Measurements from ENCODE around the gene MYOCD.

Gene MYOCD

DNA sequence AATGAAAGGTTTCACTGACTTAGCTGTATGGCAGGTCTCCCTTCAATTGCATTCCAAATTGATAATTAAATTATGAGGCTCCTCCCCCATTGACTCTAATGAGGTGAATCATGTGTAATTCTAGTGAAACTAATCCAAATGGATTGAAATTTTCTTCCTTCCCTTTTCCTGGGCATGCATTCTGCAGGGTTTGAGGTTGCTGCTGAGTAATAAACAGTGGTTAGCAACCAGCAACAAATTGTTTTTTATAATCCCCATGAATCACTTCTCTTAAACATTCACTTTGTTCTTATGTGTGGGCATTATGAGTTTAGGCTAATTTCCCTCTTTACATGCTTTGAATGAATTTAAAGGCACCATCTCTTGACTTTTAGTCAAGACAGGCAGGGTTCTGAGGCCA is 43.4 kb downstream of the MYOCD start:
- DNase-seq (ENCODE audit: low spot score), result no peak

DNA sequence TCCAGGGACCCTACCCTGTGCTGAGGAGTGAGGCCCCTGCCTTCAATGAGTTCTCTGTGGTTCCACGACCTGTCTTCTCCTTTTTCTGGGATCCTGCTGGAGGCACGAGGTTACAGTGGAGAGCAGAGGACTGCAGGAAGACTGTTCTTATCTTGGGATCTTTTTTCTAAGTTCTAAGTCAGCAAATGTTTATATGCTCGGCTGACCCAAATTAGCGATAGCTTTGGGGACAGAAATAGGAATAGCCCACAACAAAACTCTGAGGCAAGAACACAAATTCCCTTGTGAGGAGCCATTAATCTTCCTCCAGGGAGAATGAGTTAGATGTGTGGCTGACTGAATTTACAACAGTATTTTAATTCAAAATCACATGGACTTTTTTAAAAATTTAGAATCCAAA is 46.7 kb downstream of the MYOCD start:
- DNase-seq (ENCODE audit: low spot score), result no peak

DNA sequence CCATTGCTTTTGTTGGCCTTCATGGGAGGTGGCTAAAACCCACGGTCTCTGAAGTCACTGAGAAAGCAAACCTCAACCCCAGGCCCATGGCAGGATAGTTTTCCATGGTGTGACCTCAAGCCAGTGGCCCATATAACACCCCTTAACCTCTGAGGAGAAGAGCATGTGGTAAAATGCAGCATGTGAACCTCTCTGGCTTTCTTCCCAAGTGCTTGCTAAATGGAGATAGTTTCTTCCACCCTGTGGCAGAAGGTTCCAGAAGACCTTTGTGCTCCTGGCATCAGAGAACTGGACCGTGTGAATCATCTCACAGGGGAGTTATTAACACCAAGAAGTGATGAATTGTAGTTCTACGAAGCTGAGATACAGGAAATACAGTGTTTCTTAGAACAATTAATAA is 47.3 kb downstream of the MYOCD start:
- DNase-seq (ENCODE audit: low spot score), result no peak

DNA sequence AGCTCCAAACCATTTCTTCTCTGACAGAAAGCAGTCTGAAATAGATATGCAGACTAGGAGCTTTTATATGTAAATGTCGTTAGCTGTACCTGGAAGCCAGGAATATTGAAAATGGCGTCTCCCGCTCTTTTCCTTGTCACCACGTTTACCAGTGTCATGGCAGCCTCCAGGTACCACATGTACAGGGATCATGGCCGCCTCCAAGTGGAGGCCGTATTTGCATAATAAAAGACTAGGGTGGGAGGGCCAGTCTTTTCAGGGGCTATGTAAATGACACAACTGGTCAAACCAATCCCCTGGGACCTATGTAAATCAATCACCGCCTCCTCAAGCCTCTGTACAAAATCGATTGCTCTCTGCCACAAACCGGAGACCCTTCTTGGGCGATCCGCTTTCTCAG is 54.3 kb downstream of the MYOCD start:
- DNase-seq (ENCODE audit: low spot score), result no peak

DNA sequence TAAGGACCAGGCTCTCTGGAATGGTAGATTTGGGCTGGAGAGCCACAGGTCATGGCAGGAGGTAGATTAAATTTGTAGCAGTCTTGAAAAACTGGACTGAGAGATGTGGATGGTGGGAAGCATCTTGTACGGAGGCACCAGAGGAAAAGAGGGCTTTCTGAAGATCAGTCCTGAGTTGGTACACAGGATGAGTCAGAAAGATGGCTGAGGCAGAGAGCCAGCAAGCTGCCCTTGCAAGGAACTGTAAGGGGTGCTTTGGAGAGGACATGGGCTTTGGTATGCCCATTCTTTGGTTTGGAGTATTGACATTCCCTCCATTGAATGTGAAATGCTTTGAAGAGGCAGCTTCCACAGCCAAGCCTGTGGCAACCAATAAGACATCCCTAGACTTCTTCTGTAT is 55.9 kb downstream of the MYOCD start:
- DNase-seq (ENCODE audit: low spot score), result no peak

DNA sequence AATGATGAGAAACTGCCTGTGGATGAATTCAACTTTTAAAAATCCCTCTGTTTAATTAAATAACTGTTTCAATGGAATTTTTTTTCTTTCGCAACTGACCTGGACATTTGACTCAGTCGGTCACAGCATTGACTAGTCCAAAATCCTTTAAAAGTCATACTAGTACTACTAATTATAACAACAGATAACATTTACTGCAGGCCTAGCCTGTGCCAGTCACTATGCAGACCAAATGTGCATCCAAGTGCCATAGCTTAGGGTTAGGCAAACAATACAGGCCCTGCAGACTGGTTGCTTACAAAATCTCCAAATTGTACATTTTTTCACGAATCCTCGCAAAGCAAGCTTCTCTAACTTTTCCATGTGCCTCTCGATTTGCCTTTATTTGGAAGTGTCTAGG is 56.6 kb downstream of the MYOCD start:
- no peak for DNase-seq (ENCODE audit: low spot score)

DNA sequence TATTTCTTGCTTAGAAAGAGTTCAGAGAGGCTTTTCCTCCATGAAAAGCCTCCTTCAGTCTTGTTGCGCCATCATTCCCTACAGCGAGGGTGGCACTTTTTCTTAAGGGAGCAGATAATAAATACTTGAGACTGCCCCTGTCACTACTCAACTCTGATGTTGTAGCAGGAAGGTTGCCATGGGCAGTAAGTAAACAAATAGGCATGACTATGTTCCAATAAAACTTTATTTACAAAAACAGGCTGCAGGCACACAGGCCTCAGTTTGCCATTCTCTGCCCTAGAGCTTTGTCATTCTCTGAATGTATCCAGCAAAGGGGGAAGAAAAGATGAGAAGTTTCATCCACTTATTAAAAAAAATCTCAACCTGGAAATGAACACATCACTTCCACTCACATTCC is 60.4 kb downstream of the MYOCD start:
- DNase-seq (ENCODE audit: low spot score), result no peak

DNA sequence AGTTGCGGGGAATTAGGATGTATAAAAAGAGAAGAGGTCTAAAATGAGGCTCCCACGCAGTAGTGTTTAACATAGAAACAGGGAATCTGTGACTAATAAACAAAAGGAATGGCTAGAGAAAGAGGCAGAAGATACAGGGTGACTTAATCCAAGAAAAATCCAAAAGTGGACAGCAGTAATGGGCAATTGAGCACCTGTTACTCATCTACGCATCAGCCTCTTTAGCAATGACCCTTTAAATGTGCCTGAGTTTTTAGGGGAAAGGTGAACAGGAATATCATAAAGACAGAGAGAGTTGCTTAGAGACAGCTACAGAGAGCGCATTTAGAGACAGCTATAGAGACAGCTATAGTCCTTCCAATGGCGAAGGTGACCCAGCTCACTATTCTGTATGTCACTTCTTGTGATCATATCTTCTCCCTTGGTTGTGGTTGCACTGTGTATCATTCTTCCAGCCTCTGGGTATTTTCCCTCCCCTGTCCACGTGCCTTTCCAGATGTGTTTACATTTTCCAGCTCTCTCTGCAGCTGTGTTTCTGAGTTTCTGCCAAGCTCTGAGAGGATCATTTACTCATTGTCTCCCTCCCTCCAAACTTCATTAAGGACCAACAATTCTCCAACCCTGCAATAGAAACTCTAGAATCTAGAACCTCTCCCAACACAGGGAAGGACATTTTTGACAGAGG is 61.5 kb downstream of the MYOCD start:
- no peak for DNase-seq (ENCODE audit: low spot score)

DNA sequence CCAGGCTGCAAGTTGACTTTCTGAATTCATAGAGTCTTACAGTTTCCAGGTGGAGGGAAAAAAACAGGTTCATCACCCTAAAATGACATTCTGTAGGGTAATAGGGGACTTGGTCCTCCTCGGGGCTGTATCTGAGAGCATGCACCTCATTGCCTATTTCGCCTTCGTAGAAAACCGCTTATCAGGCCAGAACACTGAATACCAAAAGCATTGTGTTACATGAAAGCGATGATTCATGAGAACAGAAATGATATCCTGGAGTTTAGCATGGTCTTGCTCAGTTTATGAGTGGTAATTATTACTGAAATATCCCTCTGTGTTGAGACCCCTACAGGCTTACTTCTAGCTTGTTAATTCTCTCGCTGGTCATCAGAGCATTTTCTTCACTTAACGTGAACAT is 62.2 kb downstream of the MYOCD start:
- DNase-seq (ENCODE audit: low spot score), result no peak

DNA sequence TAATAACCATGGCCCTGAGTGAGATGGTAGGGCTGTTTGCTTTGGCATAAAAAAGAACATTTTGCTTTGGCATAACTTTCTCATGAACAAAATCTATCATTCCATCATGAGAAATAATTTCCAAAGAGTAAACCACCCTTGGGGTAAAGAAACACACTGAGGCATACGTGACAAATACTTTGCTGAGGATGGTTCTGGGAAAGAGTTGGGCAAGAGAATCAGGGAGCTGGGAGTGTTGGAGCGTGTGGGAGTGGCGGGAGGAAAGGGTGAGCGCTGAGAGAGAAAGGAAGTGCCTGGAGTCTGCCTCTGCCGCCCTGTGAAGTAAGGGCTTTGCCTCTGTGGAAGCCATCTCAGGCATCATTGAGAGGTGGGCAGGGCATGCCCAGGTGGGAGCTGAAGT is 63.4 kb downstream of the MYOCD start:
- DNase-seq (ENCODE audit: low spot score), result no peak

DNA sequence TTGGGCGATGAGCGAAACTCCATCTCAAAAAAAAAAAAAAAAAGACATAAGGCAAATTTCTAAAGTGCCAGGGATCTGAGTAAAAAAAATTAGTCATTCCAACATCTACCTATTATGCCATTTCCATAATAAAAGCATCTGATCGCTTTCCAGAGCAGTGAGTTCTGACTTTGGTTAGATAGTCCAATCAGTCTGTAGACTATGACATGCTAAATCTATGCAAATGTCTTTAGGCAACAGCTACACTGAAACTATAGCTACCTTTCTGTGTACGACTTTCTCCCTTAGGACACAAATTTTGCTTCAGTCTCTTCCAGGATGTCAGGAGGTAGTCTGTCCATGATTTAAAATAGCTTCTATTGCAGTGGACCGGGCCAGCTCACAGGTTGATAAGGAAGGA is 64.7 kb downstream of the MYOCD start:
- DNase-seq (ENCODE audit: low spot score), result no peak

DNA sequence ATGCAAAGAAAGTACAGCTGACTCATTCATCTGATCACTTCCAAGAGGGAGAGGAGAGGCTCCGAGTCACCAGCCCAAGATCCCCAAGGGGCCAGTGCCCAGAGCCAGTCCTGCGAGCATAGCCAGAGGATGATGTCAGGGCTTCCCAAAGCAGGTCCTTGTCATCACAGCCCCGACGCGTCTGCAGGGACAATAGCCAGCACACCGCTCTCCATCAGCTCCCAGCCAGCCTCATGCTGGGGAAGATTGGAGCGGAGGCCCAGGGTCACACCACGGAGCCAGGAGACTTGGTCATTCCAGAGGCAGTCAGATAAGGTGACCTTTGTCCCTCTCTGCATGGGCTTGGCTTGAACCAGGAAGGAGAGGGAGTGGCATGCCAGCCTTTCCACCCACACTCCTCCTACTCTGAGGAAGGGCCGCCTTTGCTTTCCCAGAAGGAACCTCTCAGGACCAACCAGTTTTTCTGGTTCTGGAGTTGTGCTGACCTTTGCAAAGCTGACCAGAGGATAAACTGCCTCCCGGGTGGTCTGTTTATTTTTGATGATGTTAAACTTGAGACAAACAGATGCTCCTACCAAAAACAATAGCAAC is 65.3 kb downstream of the MYOCD start:
- no peak for DNase-seq (ENCODE audit: low spot score)

DNA sequence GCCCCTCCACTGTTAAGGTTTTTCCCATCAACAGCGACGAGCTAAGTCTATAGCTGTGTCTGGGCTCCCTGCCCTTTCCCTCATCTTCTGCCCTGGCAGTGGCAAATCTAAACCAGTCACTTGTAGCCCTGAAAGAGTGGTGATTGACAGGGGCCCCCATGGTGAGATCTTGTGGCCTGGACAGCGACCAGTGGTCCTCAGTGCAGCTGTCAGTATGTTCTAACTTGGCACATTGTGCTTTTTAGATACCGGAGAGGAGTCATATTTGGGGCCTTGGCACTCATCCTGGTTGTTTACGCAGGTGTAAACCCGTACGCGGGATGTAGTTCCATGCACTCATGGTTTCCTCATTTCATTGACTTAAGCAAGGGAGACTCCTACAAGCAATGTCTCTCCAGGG is 66.1 kb downstream of the MYOCD start:
- no peak for DNase-seq (ENCODE audit: low spot score)

DNA sequence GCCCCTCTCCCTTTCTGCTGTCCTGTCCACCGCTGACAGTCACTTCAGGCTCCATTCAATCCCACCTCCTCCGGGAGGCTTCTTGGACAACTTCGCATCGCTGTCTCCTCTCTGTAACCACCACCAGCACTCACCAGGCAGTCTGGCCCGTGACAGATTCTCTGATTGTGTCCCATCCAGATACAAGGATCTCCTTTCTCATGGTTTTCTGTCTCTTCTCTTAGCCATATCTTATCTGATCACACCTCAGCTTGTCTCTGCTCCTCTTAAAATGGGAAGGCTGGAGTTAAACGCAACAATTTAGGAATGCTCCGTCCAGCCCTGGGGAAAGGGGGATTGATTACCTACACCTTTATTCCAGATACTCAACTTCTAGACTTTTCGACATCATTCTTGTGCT is 66.7 kb downstream of the MYOCD start:
- DNase-seq (ENCODE audit: low spot score), result no peak

DNA sequence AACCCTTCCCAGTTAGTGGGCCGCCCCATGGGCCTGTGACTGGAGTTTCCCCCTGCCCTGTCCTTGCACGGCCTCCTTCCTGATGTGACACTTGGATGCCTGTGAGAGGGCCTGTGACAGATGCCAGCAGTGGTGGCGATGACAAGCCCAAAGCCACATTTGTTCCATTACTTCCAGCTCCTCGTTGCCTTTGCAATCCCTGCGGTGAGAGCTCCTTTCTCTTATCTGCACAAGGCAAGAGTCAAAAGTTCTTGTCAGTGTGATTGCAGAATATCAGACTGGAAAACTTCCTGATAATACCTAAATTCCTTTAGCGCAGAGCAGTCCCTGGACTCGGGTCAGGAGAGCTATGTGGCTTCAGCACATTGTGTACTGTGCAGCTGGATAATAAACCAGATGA is 69.2 kb downstream of the MYOCD start:
- no peak for DNase-seq (ENCODE audit: low spot score)

DNA sequence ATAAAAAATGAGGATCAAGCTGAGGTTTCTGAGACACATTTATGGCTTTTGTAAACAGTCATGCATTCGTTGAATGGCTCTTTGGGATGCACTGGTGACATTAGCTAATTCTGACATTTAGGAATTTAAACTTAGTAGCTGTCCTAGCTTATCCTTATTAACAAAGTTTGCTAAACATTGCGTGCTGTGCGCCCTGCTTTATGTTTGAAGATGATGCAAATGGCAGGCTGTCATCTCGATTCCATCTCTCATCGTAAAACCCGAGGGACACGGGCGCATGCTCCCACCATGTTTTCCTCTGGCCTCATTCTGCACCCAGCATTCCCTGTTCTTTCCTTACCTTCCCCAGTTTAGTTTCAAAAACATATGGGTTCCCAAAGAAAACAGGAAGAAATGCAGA is 69.8 kb downstream of the MYOCD start:
- DNase-seq (ENCODE audit: low spot score), result no peak

DNA sequence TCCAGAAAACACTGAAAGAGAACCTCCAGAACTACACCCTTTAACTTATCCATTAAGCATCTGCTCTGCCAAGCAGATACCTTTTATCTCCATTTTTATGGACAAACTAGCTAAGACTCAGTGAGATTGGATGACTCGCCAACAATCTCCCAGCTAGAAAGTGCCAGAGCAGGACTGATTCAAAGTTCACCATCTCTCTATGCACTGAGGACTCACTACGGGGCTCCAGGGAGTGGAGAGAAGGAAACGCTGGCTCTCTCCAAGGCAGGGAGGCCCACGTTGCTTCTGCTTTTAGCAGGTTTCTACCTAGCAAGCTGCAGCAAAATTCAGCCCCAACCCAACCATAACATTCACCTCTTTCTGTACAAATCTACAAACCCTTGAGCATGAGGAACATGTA is 70.8 kb downstream of the MYOCD start:
- no peak for DNase-seq (ENCODE audit: low spot score)

DNA sequence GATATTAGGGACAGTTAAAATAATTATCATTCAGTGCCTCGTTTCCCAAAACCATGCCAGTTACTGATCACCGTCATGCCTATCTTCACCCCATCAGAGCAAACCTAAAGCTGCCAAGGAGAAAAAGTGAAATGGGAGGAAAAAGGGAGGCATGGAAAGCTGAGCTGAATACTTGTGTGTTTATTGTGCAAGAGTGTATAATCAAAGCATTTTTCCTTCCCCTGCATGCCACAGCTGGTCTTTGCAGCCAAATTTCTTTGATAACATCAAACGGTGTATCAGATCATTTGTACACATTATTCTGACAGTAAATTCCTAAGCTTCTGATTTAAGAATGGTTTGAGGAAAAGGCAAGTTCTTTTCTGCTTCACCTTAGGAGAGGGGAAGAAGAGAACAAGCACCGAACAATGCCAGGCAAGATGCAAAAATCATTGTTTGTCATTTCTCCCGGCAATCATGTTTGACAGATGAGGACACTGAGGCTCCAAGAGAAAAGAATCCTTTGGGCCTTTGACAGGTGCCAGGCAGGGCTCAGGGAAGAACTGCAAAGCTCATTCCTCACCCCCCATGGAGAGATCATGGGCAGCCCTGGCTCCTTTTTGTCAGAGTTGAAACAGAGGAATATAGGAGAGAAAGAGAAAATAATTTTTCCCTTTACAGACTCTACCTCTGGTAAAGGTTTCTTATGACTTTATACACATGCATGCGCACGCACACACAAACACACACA is 72.2 kb downstream of the MYOCD start:
- DNase-seq (ENCODE audit: low spot score), result no peak

DNA sequence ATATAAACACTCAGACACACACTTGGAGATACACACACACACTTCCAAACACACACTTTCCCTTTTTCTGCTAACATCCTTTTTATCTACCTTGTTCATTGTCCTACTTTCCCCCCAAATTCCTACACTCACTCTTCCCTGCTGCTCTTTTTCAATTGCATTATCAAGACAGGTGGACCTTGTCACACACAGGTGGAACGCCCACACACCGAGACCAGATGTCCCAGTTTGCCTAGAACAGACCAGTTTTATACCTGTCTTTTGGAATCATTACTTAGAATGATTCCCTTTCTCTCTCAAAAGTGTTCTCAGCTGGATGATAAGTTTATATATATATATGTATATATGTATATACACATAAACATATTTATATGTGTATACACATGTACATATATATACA is 72.9 kb downstream of the MYOCD start:
- DNase-seq (ENCODE audit: low spot score), result no peak

DNA sequence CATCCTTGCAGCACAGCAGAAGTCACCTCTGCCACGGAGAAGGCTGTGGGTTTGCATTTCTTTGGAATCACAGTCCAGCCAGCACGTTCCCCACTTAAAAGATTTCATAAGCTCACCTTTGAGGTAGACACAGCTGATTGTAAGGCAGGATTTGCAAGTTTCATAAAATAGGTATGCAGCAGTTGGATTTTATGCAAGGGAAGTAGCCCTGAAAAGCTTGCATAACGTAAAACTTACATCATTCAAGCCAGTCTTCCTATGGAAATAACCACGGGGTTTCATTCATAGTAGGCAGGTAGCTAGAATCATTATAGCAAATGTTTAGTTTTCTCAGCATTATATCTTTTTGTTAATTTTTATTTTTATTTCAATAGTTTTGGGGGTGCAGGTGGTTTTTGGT is 73.8 kb downstream of the MYOCD start:
- no peak for DNase-seq (ENCODE audit: low spot score)

DNA sequence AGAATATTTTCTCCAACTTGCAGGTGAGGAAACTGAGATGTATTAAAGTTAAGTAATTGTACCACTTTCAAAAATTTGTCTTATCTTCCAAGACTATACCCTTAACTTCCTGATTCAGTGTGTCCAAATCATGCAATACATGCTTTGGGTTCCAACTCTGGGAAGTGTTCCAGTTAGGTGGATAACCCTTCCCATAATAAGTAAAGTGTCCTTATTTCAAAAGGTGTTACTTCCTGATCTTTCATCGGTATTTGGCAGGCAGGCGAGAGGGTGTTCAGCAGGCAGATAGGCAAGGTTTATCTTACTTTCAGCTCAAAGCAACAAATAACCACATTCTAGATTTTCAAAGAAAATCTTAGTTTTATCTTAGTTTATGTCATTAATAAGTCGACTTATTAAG is 77.4 kb downstream of the MYOCD start:
- DNase-seq (ENCODE audit: low spot score), result no peak

DNA sequence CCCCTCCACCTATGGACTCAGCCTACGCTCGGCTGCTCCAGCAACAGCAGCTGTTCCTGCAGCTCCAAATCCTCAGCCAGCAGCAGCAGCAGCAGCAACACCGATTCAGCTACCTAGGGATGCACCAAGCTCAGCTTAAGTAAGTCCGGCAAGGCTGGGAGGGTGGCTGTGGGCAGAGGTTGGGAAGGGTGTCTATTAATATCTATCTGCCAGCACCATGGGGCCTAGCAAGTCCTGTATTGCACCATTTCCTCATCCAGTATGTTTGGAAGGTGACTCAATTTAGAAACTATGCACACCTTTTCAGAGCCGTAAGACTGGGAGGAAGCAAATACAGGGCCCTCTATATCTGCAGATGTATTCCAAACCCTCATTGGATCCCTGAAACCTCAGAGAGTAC is 78.6 kb downstream of the MYOCD start:
- DNase-seq (ENCODE audit: low spot score), result no peak

DNA sequence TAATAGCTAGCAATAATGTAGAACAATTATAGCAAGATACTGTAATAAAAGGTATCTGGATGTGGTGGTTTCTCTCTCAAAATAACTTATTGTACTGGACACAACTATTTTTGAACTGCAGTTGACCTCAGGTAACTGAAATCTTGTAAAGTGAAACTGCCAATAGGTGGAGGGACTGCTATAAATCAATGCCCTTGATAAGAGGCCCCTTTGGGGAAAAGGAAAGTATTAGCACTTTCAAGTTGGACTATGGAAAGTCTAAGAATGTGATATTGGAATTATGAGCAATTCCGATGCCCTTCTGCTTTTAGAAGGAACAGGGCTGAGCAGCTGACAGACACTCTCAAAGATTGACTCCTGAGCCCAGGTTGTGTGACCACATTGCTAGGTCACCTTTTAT is 79.1 kb downstream of the MYOCD start:
- DNase-seq (ENCODE audit: low spot score), result no peak

DNA sequence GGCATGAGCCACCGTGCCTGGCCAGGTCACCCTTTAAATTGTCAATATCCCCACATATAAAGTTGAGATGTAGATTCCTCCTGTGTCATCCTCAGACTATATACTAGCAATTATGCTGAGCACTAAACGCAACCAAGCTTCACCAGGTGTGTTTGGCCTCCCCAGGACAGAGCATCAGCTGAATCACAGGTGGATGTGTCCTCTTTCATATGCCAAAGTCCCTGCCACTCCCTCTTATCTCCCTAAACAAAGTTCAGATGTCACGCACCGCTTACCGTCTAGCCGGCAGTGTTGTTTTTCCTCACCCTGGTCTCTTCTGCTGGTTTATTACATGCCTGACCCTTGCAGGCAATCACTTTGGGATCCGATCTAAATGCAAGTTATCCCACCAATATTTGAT is 79.8 kb downstream of the MYOCD start:
- no peak for DNase-seq (ENCODE audit: low spot score)

Data from CD4-positive, alpha-beta T cell treated with Interleukin-15 for 4 hours (primary cell).